Measurements from ENCODE around the gene ADRA2C. TPM values are rescaled to one million over a fixed set of nuclear protein-coding genes. Genes with fewer than 3 reads are reported as not detected.

Gene ADRA2C
- total RNA-seq, 1 experiment from 2014 or later = 8.6 TPM

DNA sequence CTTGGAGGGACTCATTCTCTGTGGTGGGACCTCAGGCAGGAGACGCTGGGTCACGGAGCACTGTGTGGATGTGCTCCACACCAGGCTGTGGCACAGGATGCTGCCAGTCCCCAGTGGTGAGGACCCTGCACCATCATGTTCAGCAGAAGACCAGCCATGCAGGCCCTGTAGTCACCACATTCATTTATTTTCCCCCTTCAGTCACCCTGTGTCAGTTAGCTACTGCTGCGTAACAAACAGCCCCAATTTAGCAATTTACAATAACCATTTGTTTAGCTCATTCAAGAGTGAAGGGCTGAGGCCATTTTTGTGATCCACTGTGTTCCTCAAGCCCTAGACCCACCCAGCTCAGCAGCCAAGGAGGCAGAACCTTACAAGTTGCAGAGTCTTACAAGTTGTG is 23.6 kb upstream of the ADRA2C start:
- Histone ChIP-seq H3K79me2 (ENCODE audit: insufficient read depth, low read length) (no peaks in the 10 kb centered on the region), H3K9ac (ENCODE audit: extremely low read depth, insufficient read length, low read length) (no peak overlapping the region), H2AFZ (ENCODE audit: low read length) (no peak overlapping the region), H3T11ph (ENCODE audit: low read length) (no peak overlapping the region), H3K4ac (ENCODE audit: low read depth, low read length) (no peak overlapping the region), H2BK120ac (ENCODE audit: low read depth, low read length, poor library complexity, severe bottlenecking) (no peak overlapping the region), H2BK15ac (ENCODE audit: low read depth, low read length) (no peak overlapping the region), H3K9me3 (ENCODE audit: control insufficient read depth, low read depth, low read length) (no peaks in the 10 kb centered on the region), H4K20me1 (ENCODE audit: control insufficient read depth, insufficient read depth, insufficient read length) (no peaks in the 10 kb centered on the region), H3K27ac (ENCODE audit: insufficient read length, low read depth, low read length) (no peak overlapping the region), H3K23me2 (ENCODE audit: insufficient read length, low read depth, low read length, poor library complexity, severe bottlenecking) (peaks cover 3% of the 10 kb centered on the region), H2BK20ac (ENCODE audit: low read depth, low read length, poor library complexity, severe bottlenecking) (no peak overlapping the region), H2AK5ac (ENCODE audit: insufficient read length, low read length) (no peak overlapping the region), H4K5ac (ENCODE audit: insufficient read length, low read depth, low read length) (no peak overlapping the region), H4K91ac (ENCODE audit: insufficient read length, low read depth, low read length) (no peak overlapping the region), H4K8ac (replicated peaks; ENCODE audit: insufficient read length, low read depth, low read length) (no peak overlapping the region), H2BK5ac (ENCODE audit: insufficient read length, low read length) (no peak overlapping the region), H3K56ac (ENCODE audit: insufficient read length, low read depth, low read length) (no peak overlapping the region), H3K4me2 (ENCODE audit: insufficient read depth, insufficient read length, low read length) (no peak overlapping the region), H3K27me3 (ENCODE audit: insufficient read depth, low read length) (no peaks in the 10 kb centered on the region), H3K23ac (ENCODE audit: insufficient read length, low read depth, low read length) (no peak overlapping the region), H3K18ac (ENCODE audit: insufficient read length, low read depth, low read length) (no peak overlapping the region), H3K14ac (ENCODE audit: insufficient read depth, low read length) (no peak overlapping the region), H2BK12ac (ENCODE audit: insufficient read length, low read depth, low read length) (no peak overlapping the region), H3K4me1 (ENCODE audit: insufficient read depth, low read length) (no peaks in the 10 kb centered on the region), H3K79me1 (ENCODE audit: insufficient read depth, low read depth, low read length, poor library complexity, severe bottlenecking) (no peaks in the 10 kb centered on the region)
- peaks cover 21 to 34% of the 10 kb centered on the region in 2 experiments for H3K4me1 Mint-ChIP-seq
- no peak overlapping the region for H3K27ac Mint-ChIP-seq
- peaks cover 10 to 15% of the 10 kb centered on the region in 2 experiments for H3K9me3 Mint-ChIP-seq
- peaks cover 0 to 12% (median 6%) of the 10 kb centered on the region in 3 experiments; a peak in 4 of 7 replicates for H3K36me3 Mint-ChIP-seq (ENCODE audit: insufficient read depth in 1 of 3, low read depth in 3 of 3)
- H3K4me3 Mint-ChIP-seq = no peak overlapping the region
- no peak for TF ChIP-seq CTCF (conservative IDR thresholded peaks at IDR 0.05)
- DNase-seq = no peak
- H3K27me3 Mint-ChIP-seq (ENCODE audit: low read depth) = peaks cover 48% of the 10 kb centered on the region
- no CpG with 5 or more reads among the region's 3 CpGs for WGBS (ENCODE audit: extremely low coverage, insufficient read length, low lambda C conversion rate)

All from H9 (cell line).